ENCODE measurements around the gene UBASH3B. TPM values are rescaled to one million over a fixed set of nuclear protein-coding genes. Genes with fewer than 3 reads are reported as not detected.

Gene UBASH3B
- total RNA-seq, 1 donor from 2014 or later, result 62.1 TPM

DNA sequence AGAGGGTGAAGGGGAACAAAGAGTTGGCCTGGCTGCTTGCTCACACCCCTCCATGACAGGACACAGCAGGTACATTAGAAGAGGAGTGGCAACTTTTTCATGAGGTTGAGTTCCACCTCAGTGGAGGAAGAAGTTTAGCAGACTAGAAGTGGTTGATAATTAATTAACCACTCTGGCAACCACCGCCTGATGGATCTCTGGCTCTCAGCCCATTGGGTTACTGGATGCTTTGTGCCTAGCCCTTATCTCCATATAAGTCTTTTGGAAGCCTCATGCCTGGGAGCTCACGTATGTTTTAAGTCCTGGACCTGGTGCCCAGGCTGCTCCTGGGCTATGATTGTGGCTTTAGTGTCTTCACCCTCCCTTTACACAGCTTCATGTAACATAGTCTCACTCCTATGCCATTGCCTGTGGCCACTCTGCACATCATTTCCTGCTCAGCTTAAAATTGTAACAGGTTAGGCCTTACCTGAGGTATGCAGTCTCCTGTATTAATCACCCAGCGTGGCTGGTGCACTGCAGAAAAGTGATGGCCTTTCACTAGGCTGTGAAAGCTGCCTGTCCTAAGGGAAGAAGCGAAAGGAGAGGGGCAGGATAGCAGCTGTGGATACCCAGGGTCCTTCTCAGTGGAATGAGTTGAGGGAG, 110.1 kb downstream of the UBASH3B start:
- peaks cover 6% of the 10 kb centered on the region for H3K4me1 Mint-ChIP-seq (ENCODE audit: low read depth, unreplicated experiment)
- peaks cover 40% of the 10 kb centered on the region for H3K79me2 ChIP-seq (ENCODE audit: insufficient read depth, low read length)
- FAIRE-seq (no peak), DNase-seq (ENCODE audit: low read depth) (no peak)
- H3K4me3 ChIP-seq (ENCODE audit: insufficient read depth, low read depth, low read length), result no peak overlapping the region
- H3K9me3 ChIP-seq (ENCODE audit: insufficient read depth, low read depth, low read length), result no peaks in the 10 kb centered on the region
- H3K4me3 Mint-ChIP-seq (ENCODE audit: unreplicated experiment), result no peak overlapping the region
- no peaks in the 10 kb centered on the region for H3K36me3 Mint-ChIP-seq (ENCODE audit: low read depth, unreplicated experiment)
- H3K4me1 ChIP-seq (ENCODE audit: insufficient read depth, low read length), result peaks cover 6% of the 10 kb centered on the region
- no peaks in the 10 kb centered on the region for H3K27me3 ChIP-seq (ENCODE audit: insufficient read depth, low read length)
- H4K20me1 ChIP-seq (ENCODE audit: insufficient read depth, low read length), result peaks cover 24% of the 10 kb centered on the region
- no peak overlapping the region for H3K9ac ChIP-seq (ENCODE audit: low read length)
- no peak overlapping the region for H3K27ac Mint-ChIP-seq (ENCODE audit: unreplicated experiment)
- H3K4me2 ChIP-seq (ENCODE audit: low read length), result no peak overlapping the region
- no peaks in the 10 kb centered on the region for H3K9me3 Mint-ChIP-seq (ENCODE audit: unreplicated experiment)
- TF ChIP-seq, protein P1, sequence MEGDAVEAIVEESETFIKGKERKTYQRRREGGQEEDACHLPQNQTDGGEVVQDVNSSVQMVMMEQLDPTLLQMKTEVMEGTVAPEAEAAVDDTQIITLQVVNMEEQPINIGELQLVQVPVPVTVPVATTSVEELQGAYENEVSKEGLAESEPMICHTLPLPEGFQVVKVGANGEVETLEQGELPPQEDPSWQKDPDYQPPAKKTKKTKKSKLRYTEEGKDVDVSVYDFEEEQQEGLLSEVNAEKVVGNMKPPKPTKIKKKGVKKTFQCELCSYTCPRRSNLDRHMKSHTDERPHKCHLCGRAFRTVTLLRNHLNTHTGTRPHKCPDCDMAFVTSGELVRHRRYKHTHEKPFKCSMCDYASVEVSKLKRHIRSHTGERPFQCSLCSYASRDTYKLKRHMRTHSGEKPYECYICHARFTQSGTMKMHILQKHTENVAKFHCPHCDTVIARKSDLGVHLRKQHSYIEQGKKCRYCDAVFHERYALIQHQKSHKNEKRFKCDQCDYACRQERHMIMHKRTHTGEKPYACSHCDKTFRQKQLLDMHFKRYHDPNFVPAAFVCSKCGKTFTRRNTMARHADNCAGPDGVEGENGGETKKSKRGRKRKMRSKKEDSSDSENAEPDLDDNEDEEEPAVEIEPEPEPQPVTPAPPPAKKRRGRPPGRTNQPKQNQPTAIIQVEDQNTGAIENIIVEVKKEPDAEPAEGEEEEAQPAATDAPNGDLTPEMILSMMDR (IDR thresholded peaks at IDR 0.05; ENCODE audit: insufficient read depth, low read depth, low read length), result no peak
- H3K27ac ChIP-seq (ENCODE audit: low read depth, low read length), result no peak overlapping the region
- H2AFZ ChIP-seq (ENCODE audit: low read depth, low read length), result no peak overlapping the region
- no peaks in the 10 kb centered on the region for H3K27me3 Mint-ChIP-seq (ENCODE audit: low read depth, unreplicated experiment)
- H3K36me3 ChIP-seq (ENCODE audit: insufficient read depth, low read length), result no peaks in the 10 kb centered on the region

DNA sequence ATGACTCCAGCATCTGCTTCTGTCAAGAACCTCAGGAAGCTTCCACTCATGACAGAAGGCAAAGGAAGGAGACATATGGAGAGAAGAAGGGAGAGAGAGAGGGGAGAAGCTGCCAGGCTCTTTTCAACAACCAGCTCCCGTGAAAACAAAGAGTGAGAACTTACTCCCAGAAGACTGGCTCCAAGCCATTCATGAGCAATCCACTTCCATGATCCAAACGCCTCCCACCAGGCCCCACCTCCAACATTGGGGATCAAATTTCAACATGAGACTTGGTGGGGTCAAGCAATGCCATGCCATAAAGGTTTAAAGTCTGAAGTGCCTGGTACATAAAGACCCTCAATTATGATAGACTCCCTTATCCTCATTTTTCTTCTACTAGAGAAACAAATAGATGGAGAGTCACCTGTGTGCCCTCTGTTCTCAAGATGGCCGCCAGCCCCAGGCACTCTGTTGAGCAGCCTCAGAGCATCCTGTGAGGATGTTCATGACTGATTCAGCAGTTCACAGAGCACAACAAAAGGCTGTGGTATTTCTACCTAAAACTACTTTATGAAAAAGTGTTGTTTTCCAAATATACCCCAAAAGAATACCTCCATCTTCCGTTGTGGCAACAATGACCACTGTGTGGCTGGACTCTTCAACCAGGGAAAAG, 113.7 kb downstream of the UBASH3B start:
- Histone ChIP-seq H3K4me3 (ENCODE audit: insufficient read depth, low read depth, low read length) (no peak overlapping the region), H3K79me2 (ENCODE audit: insufficient read depth, low read length) (peaks cover 53% of the 10 kb centered on the region)

More for the DNA sequence above, 113.7 kb downstream of the UBASH3B start:
- H3K27ac ChIP-seq (ENCODE audit: low read depth, low read length), result no peak overlapping the region
- Mint-ChIP-seq H3K4me1 (ENCODE audit: low read depth, unreplicated experiment) (peaks cover 25% of the 10 kb centered on the region), H3K27ac (ENCODE audit: unreplicated experiment) (no peak overlapping the region), H3K4me3 (ENCODE audit: unreplicated experiment) (no peak overlapping the region), H3K27me3 (ENCODE audit: low read depth, unreplicated experiment) (no peaks in the 10 kb centered on the region), H3K36me3 (ENCODE audit: low read depth, unreplicated experiment) (no peaks in the 10 kb centered on the region), H3K9me3 (ENCODE audit: unreplicated experiment) (no peaks in the 10 kb centered on the region)
- TF ChIP-seq EZH2 (IDR thresholded peaks at IDR 0.05; ENCODE audit: insufficient read depth, low read length), result no peak
- TF ChIP-seq, protein P1 (IDR thresholded peaks at IDR 0.05; ENCODE audit: insufficient read depth, low read depth, low read length), result no peak
- no peaks in the 10 kb centered on the region for H3K27me3 ChIP-seq (ENCODE audit: insufficient read depth, low read length)
- H3K9me3 ChIP-seq (ENCODE audit: insufficient read depth, low read depth, low read length), result no peaks in the 10 kb centered on the region
- H2AFZ ChIP-seq (ENCODE audit: low read depth, low read length), result no peak overlapping the region
- H3K36me3 ChIP-seq (ENCODE audit: insufficient read depth, low read length), result no peaks in the 10 kb centered on the region
- no peak overlapping the region for H3K9ac ChIP-seq (ENCODE audit: low read length)
- H3K4me2 ChIP-seq (ENCODE audit: low read length), result no peak overlapping the region
- FAIRE-seq (no peak), DNase-seq (ENCODE audit: low read depth) (peak; percentile 34)
- peaks cover 16% of the 10 kb centered on the region for H3K4me1 ChIP-seq (ENCODE audit: insufficient read depth, low read length)
- peaks cover 22% of the 10 kb centered on the region for H4K20me1 ChIP-seq (ENCODE audit: insufficient read depth, low read length)
